ENCODE results near the gene RASAL1.
A peak's percentile ranks its signal among the peaks of the same experiment; 100 is the strongest.
"Not testable (repeated sequence)": the region's sequence is repeated elsewhere in the genome, so short reads cannot be mapped to it uniquely, and the experiment has no call there.

Gene RASAL1

DNA sequence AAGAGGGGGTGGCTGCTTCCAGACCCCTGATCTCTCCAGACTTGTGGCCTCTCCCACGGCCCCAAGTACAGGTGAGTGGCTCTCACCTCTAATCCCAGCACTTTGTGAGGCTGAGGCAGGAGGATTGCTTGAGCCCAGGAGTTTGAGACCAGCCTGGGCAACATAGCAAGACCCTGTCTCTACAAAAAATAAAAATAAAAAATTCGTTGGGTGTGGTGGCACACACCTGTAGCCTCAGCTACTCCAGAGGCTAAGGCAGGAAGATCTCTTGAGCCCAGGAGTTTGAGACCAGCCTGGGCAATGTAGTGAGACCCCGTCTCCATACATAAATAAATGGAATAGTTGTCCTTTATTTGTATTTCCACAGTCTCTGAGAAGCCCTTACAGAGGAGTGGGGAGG, 6.2 kb upstream of the RASAL1 start:
- DNase-seq = not testable (repeated sequence)

GRCh38 chr12:113140706-113141105, 5.1 kb upstream of the RASAL1 start:
- no peak for DNase-seq

- no peak for DNase-seq
These were observed 3.3 kb upstream of the RASAL1 start for GRCh38 chr12:113138826-113139225.

- no peak for DNase-seq
These were observed 2.6 kb upstream of the RASAL1 start for GRCh38 chr12:113137861-113138783.

DNA sequence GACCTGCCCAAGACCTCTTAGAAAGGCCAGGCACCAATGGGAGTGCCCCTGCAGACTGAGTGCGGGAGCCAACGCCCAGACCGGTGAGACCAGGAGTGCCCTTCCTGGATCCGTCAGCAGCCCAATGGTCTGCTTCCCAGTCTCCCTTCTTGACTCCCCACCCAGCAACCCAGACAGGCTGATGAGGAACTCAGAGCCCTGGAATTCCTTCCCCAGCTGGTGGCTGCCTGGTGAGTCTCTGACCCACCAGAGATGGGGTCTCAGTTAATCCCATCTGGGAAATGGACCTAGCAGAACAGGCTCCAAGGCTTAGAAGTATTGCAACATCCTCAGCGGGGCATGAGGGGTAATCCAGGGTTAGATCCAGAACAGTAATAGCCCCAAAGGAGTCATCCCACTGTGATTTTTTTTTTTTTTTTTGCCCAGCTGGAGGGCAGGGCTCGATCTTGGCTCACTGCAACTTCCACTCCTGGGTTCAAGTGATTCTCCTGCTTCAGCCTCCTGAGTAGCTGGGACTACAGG, 1.5 kb upstream of the RASAL1 start:
- DNase-seq = no peak

- DNase-seq = peak in 4 of 5 experiments; percentile 40 to 88 (median 54)
These were observed 798 bp upstream of the RASAL1 start for GRCh38 chr12:113136128-113136989.

DNA sequence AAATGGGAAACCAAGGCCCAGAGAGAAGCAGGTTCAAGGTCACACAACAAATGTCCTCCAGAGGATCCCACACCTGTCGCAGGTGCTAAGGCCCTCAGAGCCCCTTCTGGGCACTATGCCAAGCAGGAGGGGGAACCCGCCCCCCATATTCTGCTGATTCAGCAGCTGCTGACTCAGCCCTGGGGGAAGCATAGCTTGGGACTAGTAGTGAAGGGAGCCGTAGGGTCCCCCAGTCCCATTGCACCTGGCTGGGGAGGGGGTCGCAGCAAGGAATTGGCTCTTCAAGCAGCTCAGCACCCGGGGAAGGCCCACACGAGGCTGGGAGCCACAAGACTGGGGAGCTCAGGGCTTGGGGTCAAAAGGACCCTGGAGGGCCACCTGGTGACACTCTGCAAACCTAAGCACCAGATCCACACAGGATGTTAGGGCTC, 1.0 kb downstream of the RASAL1 start:
- no peak for DNase-seq

DNA sequence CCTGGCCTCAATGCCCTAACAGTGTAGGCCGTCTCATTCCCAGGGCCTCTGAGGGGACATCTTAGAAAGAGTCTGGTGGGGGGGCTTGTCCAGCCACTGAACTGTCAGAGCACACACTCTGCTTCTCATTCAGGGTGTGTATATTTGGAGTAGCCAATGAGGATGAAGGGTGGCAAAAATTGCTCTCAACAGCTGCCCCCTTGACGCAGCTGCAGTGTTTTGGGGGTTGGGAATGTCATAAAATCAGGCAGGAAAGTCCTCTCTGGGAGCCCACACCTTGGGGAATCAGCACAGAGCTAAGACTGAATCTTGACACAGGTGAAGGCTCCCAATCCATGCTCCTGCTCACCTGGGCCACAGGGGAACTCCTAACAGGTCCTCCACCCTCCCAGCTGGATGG, 1.5 kb downstream of the RASAL1 start:
- no peak for DNase-seq

DNA sequence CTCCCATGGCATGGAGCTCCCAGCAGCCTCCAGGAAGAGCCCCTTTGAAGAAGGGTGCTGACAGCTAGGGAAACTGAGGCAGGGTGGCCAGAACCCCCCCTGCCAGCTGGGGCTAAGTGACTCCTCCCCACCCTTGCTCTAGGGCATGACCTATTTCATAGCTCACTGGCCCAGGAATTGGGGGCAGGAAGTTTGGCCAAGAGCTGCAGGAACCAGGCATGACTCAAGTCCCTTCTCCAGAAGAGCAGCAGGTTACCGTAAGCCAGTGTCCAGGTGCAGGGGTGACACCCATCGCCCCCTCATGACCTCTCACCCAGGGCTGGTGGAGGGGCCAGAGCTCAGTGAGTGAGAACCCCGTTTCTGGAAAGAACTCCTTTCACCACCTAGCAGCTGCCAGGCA, 1.9 kb downstream of the RASAL1 start:
- no peak for DNase-seq

GRCh38 chr12:113133036-113133435, 2.5 kb downstream of the RASAL1 start:
- no peak for DNase-seq

DNA sequence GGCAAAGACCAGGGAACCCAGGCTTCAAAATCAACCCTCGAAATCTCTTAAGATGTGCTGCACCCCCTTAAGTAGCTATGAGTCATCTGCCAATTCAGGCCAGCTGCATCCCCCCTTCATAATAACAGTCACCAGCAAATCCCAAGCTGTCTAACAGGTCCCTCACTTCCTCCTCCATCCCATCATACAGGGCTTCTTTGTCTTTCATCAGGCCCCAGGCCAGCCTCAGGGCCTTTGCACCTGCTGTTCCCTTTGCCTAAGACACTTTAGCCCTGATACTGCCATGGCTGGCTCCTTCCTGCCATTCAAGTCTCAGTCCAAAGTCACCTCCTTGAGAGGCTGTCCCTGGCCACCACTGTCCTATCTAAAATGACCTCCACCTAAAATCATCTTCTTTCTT, 4.0 kb downstream of the RASAL1 start:
- DNase-seq = no peak

DNA sequence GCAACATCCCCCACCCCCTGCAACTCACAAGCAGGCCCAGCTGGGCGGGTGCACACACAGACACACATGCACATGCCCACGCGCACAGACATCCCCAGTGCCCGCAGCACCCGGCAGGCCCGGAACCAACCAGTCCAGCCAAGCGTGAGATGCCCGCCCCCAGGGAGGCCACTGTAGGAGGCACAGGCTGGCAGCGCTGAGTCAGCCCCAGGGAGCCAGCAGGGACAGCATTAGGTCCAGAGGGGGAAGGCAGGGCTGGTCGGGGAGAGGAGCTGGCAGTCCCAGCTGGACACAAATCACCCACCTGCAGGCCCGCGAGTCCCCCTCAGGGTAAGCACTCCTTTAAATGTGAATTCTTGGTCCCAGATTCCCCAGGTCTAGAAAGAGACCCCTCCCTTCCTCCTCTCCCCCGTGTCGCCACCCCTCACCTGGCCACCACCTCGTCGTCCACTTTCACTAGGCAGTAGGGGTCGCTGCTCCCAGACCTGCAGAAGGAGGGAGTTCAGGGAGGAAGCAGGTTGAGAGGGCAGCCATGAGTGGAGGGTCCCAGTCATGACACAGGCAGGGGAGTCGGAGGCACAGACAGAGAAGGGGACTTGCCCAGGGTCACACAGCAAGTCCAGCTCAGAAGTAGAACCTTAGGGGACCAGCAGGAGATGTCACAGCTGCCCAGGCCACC, 5.0 kb downstream of the RASAL1 start:
- DNase-seq = no peak

- DNase-seq = no peak
These were observed 5.7 kb downstream of the RASAL1 start for GRCh38 chr12:113129664-113130456.

- DNase-seq = no peak
These were observed 6.5 kb downstream of the RASAL1 start for GRCh38 chr12:113128802-113129663.

- no peak for DNase-seq
These were observed 7.8 kb downstream of the RASAL1 start for GRCh38 chr12:113127791-113128199.

GRCh38 chr12:113120670-113121370, 14.7 kb downstream of the RASAL1 start:
- DNase-seq = no peak

- DNase-seq = no peak
These were observed 15.4 kb downstream of the RASAL1 start for GRCh38 chr12:113119980-113120669.

DNA sequence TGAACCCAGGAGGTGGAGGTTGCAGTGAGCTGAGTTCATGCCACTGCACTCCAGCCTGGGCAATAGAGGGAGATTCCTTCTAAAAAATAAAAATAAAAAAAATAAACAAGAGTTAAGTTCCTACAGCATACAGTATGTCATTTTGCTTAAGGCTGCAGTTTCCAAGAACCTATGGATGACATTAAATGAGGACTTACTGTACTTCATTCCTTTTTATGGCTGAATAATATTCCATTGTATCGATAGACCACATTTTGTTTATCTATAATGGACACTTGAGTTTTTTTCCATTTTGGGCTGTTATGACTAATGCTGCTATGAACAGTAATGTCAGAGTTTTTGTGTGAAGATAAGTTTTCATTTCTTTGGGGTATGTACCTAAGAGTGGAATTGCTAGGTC, 17.4 kb downstream of the RASAL1 start:
- no peak for DNase-seq

DNA sequence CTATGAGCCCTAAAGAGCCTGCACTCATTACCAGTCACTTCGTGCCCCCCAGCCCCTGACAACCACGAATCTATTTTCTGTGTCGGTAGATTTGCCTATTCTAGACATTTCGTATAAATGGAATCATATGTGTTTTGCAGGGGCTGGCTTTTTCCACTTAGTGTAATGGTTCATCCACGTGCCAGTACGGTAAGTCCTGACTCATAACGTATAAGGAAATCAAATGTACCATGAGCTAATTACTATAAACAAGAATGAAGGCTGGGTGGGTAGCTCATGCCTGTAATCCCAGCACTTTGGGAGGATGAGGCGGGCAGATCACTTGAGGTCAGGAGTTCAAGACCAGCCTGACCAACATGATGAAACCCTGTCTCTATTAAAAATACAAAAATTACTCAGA, 17.9 kb downstream of the RASAL1 start:
- not testable (repeated sequence) for DNase-seq

DNA sequence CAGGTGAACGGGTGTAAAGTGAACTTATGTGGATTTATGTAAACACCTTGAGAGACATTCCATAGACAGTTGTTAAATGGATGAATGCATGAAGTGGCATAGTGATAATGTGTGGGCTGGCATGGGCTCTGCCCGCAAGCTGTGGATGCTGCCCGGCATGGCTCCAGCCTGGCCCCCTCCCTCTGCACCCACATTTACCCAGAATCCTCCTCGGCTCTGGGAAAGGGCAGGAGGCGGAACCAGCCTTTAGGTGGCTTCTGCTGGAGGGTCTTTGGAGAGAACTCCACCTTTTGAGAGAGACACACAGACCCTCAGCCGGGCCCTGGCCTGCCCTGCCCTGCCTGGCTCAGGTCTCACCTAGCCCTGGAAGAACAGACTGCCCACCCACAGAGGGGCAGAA, 18.7 kb downstream of the RASAL1 start:
- no peak for DNase-seq
